Hematopoietic multipotent progenitor cell treated with erythropoietin and hydrocortisone succinate and interleukin-3 and kit ligand, for 8 days (in vitro differentiated cells): ENCODE measurements around the gene GPR4.
"Not testable (repeated sequence)": the region's sequence is repeated elsewhere in the genome, so short reads cannot be mapped to it uniquely, and the experiment has no call there.

ENCODE experiments used
- DNase-seq: peaks from one replicate; pipeline ENCODE4 v3.0.0-alpha.2; 2015

The GPR4 gene

DNA sequence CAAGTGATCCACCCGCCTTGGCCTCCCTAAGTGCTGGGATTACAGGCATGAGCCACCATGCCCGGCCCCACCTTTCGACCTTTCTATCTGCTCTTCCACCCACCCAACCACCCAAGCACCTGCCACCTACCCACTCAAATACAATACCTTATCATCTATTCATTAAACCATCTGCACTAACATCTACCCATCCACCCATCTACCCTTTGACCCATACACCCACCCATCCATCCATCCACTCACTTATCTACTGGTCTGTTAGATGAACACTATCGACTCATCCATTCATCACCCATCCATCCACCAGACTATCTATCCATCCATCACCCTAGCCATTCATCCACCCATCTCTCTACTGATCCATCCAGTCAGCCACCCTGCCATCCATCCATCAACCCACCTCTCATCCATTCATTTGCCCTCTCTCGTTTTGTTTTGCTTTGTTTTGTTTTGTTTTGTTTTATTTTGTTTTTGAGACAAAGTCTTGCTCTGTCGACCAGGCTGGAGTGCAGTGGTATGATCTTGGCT lies 20.0 kb upstream of the GPR4 start:
- no peak for DNase-seq

DNA sequence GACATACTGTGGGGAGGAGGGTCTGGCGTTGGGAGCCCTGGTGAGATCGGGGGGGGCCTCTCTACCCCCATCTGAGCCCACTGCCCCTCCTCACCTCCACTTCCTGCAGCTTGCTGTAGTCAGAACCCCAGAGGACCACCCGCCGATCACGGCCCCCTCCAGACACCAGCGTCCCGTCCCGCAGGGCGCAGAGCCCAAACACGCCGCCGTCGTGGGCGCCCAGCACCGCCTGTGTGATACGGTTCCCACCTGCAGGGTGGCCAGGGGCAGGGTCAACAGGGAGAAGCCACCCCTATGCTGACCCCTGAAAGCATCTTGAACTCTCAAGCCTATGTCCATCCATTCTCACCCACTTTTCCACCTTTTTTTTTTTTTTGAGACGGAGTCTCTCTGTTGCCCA lies 19.4 kb upstream of the GPR4 start:
- DNase-seq = no peak

DNA sequence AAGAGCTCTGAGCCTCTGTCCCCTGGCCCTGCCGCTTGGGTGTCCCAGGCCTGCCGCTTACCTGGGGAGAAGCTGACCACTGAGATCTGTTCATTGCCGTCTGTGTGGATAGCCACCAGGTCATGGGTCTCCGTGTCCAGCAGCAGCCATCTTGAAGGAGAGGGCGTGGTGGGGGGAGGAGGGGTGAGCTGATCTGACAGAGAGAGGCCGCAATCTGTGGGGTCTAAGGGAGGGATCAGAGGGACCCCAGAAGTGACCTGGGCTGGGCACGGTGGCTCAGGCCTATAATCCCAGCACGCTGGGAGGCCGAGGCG lies 14.6 kb upstream of the GPR4 start:
- no peak for DNase-seq

- peak; percentile 91 for DNase-seq
These were observed 14.0 kb upstream of the GPR4 start for GRCh38 chr19:45615795-45616703.

- not testable (repeated sequence) for DNase-seq
These were observed 13.0 kb upstream of the GPR4 start for GRCh38 chr19:45615056-45615455.

DNA sequence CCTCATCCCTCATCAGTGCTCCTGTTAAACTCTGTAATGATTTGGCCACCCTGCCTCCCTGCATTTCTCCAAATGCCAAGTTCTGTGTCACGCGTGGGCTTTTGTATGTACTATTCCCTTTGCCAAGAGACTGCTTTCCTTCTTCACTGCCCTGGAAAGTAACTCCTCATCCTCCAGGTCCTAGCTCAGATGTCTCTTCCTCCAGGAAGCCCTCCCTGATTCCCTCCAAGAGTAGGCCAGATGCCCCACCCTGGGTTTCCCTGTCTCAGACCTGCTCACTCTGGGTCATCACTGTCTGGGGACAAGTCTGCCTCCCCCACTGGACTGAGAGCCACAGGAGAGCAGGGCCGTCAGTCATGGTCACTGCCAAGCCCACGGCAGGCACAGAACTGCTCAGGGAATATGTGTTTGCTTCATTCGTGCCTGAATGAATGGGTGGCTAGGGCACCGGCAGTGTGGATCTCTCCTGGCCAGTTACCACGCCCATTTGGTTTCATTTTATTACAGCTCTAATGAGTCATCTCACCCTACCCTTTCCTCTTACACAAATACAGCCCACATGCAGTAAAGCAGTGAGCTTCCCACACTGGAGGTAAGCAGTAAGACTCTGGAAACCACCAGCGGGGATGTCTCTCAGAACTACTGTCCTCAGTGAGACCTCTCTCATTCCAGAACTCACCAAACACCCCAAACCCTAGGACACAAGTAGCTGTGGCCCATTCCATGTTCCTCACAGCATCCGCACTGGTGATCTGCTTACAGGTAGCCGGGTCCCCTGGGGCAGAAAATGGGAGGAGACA lies 12.1 kb upstream of the GPR4 start:
- peak; percentile 55 for DNase-seq

DNA sequence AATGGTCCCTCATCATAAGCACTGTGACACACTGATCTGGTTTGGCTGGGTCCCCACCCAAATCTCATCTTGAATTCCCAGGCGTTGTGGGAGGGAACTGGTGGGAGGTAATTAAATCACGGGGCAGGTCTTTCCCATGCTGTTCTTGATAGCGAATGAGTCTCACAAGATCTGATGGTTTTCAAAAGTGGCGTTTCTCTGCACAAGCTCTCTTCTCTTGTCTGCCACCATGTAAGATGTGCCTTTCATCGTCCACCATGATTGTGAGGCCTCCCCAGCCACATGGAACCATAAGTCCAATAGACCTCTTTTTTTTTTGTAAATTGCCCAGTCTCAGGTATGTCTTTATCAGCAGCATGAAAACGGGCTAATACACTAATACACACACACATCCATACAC lies 6.9 kb upstream of the GPR4 start:
- DNase-seq = no peak

GRCh38 chr19:45607071-45608029 lies 5.3 kb upstream of the GPR4 start:
- DNase-seq = peak; percentile 67

GRCh38 chr19:45601115-45601514 lies 897 bp downstream of the GPR4 start:
- DNase-seq = no peak

- no peak for DNase-seq
These were observed 1.6 kb downstream of the GPR4 start for GRCh38 chr19:45600340-45600885.

DNA sequence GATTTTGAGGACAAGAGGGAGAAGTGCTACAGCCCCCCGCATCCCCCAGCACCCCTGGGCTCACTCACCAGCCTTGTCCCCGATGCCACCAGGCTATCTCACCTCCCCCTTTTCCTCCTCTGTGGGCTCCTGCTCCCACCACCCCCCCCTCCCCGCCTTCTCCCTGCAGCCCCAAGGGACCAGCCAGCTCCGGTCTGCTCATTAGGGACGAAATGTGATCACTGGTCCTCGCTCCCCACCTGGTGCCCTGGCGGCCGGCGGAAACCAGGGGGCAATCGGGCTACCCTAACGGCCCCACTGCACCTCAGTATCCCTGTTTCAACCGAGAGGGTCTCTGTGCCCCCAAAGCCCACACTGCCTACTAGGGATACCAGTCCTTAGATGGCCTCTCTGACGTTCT lies 2.7 kb downstream of the GPR4 start:
- DNase-seq = no peak

DNA sequence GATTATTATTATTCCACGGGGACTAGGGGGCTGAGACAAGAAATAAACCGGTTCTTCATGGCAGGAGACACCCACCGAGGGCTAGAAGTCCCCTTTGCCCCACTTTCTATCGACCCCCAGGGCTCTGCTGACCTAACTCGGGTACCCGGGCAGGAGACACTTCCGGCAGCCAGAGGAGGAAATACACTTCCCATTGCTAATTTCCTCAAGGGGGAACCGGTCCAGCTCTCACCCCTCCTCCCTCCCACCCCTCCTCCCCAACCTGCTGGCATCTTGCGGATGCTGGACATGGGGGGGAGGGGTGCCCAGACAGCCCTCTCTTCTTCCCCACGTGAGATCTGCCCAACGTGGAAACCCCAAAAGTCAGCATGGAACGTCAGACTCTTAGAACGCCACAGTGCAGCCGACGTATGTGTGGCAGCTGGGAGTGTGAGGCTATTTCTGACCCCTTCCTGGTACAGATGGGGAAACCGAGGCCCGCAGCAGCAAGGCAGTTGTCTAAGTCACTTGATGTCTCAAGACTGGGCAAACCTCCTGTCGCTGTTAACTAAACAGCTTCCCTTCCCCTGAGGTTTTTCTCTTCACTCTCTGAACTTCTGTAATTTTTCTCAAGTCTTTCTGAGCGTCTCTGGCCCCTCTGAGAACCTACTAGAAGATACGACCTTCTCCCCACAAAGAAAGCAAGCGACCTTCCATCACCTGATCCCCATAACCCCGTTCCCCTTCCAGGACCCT lies 3.6 kb downstream of the GPR4 start:
- DNase-seq = no peak

GRCh38 chr19:45597425-45598111 lies 4.4 kb downstream of the GPR4 start:
- DNase-seq = no peak

DNA sequence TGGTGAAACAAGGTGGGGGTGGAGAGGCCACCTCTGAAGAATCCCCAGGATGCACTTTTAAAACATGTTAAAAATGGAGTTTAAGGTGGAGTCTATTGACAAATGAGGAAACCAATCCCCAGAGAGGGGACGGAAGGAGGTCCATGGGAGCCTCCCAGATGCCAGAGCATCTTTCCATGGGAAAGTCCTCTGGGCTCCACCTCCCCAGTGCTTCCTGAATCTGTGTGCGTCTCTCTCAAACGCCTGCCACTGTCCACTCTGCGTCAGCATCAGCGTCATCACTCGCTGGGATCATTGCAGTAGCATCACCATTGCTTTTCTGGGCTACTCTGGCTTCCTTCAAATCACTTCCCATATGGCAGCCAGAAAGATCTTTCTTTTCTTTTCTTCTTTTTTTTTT lies 6.2 kb downstream of the GPR4 start:
- no peak for DNase-seq

GRCh38 chr19:45593520-45593919 lies 8.5 kb downstream of the GPR4 start:
- DNase-seq = no peak

- no peak for DNase-seq
These were observed 9.6 kb downstream of the GPR4 start for GRCh38 chr19:45592366-45592765.

- DNase-seq = no peak
These were observed 10.4 kb downstream of the GPR4 start for GRCh38 chr19:45591638-45592005.

- peak; percentile 52 for DNase-seq
These were observed 10.9 kb downstream of the GPR4 start for GRCh38 chr19:45591004-45591637.

DNA sequence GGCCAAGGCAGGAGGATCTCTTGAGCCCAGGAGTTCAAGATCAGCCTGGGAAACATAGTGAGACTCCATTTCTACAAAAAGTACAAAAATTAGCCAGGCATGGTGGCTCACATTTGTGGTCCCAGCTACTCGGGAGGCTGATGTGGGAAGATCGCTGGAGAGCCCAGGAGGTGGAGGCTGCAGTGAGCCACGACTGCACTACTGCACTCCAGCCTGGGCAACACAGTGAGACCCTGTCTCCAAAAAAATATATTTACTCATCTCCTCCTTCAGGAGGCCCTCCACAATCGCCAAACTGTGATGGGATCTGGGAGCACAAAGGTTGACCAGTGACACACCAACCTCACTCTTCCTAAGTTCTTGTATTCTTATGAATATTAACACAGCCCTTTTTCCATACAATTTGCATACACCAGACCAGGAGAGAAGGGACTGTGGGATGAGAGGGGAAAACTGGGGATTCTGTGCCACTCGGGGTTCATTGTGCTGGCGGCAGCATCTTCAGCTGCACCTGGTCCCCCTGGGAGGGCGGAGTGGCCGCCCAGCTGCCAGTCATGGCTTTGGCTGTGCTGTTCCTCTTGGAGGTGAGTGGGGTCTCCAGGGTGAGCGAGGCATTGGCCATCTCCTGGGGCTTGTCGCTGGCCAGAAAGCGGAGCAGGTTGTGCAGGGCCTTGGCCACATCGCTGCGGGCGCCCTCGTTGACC lies 11.6 kb downstream of the GPR4 start:
- DNase-seq = no peak

GRCh38 chr19:45589768-45590167 lies 12.2 kb downstream of the GPR4 start:
- DNase-seq = no peak
